Prostate gland (tissue), 2 donors: ENCODE measurements around the gene UQCR11. TPM values are rescaled to one million over a fixed set of nuclear protein-coding genes. Genes with fewer than 3 reads are reported as not detected.

Source experiments
- DNase-seq: peaks from one replicate; pipeline ENCODE4 v3.0.0-alpha.2; 2019; ENCODE audit warnings: low spot score
- H3K27ac ChIP-seq, 2 donors: fragments of 200-600 bp; sonication (generic); 2 replicates each; pipeline ENCODE4 v1.5.1; 2017 to 2019
- H3K27me3 ChIP-seq: fragments of 200-600 bp; sonication (generic); replicated peaks from 2 replicates; pipeline ENCODE4 v1.5.1; 2019; ENCODE audit not compliant: insufficient read depth
- H3K36me3 ChIP-seq, 2 donors: fragments of 200-600 bp; sonication (generic); 1 replicate in 1 of 2; 2 replicates in 1 of 2; pipeline versions ENCODE4 v1.5.1 to v1.8.1; 2017 to 2019
- H3K4me1 ChIP-seq: fragments of 200-600 bp; sonication (generic); replicated peaks from 2 replicates; pipeline ENCODE4 v1.5.1; 2019
- H3K4me3 ChIP-seq, 2 donors: fragments of 200-600 bp; sonication (generic); 2 replicates each; pipeline ENCODE4 v1.5.1; 2017 to 2019
- H3K9me3 ChIP-seq: fragments of 200-600 bp; sonication (generic); 2 replicates; pipeline ENCODE4 v1.5.1; 2017
- POLR2A ChIP-seq: fragments of 450-650 bp; IDR thresholded peaks from one replicate; pipeline ENCODE4 v1.6.1; 2016; ENCODE audit warnings: antibody characterized with exemption, mild to moderate bottlenecking
- POLR2AphosphoS5 ChIP-seq: sonication (generic); formaldehyde crosslinking; IDR thresholded peaks from one replicate; pipeline ENCODE4 v1.6.1; 2017; ENCODE audit warnings: antibody characterized with exemption
- WGBS: methylation state at CpG from one replicate; pipeline ENCODE4 v1.1.5; 2018; 5-methylcytosine and 5-hydroxymethylcytosine counted together
- intact Hi-C: fragments of 100-400 bp; cut with DNase I; formaldehyde crosslinking; loops from one replicate; pipeline ENCODE4 v1.14.2; 2022
- total RNA-seq, 2 donors: library from RNA; depleted of rRNA; stranded (reverse); fragments of >200 nt; gene quantifications; one replicate each; pipeline ENCODE4 v1.1.0, GENCODE V29; 2016
- TF ChIP-seq, protein P1 (sequence below), 4 experiments: fragments of 200-600 bp in 2 of 4; fragments of 450-650 bp in 2 of 4; sonication (generic) in 2 of 4; IDR thresholded peaks; 1 replicate in 3 of 4; 2 replicates in 1 of 4; pipeline ENCODE4 v1.5.1; 2016 to 2019; ENCODE audit warnings: antibody characterized with exemption in 4 of 4, mild to moderate bottlenecking in 2 of 4, moderate library complexity in 2 of 4

Gene UQCR11
- total RNA-seq, 2 donors from 2014 or later, result 87.1 to 108 TPM

DNA sequence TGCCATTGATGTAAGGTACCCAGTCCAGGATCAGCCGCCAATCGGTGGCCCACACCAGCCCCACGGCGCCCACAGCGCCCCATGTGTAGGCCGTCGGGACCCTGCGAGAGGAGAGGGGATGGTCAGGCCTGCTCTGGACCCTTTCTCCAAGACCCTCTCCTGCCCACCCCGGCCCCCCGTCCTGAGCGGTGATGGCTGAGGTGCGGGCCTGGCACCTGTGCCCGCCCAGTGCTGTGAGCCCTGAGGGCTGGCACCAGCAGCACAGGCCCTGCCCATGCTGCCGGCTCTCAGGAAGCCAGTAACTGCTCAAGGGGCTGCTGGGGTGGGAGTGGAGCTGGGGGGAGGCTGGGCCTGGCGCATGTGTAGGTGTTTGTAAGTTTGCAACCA is 5.8 kb downstream of the UQCR11 start:
- intact Hi-C loops, result no loop called here
- H3K4me1 ChIP-seq, result peaks cover 9% of the 10 kb centered on the region
- TF ChIP-seq POLR2AphosphoS5 (no peak), POLR2A (no peak)
- TF ChIP-seq, protein P1, sequence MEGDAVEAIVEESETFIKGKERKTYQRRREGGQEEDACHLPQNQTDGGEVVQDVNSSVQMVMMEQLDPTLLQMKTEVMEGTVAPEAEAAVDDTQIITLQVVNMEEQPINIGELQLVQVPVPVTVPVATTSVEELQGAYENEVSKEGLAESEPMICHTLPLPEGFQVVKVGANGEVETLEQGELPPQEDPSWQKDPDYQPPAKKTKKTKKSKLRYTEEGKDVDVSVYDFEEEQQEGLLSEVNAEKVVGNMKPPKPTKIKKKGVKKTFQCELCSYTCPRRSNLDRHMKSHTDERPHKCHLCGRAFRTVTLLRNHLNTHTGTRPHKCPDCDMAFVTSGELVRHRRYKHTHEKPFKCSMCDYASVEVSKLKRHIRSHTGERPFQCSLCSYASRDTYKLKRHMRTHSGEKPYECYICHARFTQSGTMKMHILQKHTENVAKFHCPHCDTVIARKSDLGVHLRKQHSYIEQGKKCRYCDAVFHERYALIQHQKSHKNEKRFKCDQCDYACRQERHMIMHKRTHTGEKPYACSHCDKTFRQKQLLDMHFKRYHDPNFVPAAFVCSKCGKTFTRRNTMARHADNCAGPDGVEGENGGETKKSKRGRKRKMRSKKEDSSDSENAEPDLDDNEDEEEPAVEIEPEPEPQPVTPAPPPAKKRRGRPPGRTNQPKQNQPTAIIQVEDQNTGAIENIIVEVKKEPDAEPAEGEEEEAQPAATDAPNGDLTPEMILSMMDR (IDR thresholded peaks at IDR 0.05), result no peak
- H3K27me3 ChIP-seq, result no peaks in the 10 kb centered on the region
- H3K36me3 ChIP-seq, result peaks cover 11 to 13% of the 10 kb centered on the region in 2 donors
- no peak overlapping the region for H3K27ac ChIP-seq
- H3K4me3 ChIP-seq, result no peak overlapping the region
- WGBS, result 94% methylated on average over 15 of the region's 15 CpGs
- H3K9me3 ChIP-seq, result no peaks in the 10 kb centered on the region
- no peak for DNase-seq

DNA sequence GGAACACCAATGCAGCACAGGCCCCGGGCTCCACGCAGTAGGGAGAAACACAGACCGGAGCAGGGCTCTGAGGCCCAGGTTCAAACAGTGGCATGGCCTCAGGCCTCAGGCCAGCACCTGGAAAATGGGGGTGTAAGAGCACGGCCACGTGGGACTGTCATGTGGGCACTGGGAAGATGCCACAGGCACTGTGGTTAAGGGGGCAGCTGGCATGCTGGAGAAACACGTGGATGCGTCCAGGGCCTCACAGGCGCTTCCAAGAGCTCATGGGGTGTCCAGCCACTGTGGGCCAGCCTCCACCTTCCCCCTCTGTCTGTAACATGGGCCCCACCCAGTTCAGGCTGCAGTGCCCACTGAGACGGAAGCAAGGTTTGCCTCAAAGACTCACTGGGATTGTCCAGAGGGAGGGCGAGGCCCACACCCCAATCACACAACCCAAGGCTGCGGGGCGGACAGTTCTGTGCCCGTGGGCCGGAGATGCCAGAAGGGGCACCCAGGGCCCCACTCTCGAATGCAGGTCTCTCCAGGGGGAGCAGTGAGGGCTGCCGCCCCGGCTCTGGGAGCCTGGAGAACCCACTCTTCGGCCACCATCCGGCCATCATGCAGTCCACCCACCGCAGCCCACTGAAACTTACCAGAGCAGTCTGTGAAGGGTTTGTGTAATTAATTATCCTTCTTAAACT is 6.3 kb downstream of the UQCR11 start:
- Histone ChIP-seq H3K27me3 (no peaks in the 10 kb centered on the region), H3K36me3 (peaks cover 11 to 13% of the 10 kb centered on the region in 2 donors), H3K9me3 (no peaks in the 10 kb centered on the region), H3K4me3 (no peak overlapping the region), H3K27ac (no peak overlapping the region), H3K4me1 (peaks cover 4% of the 10 kb centered on the region)
- DNase-seq, result no peak
- 89% methylated on average over 20 of the region's 20 CpGs for WGBS
- TF ChIP-seq POLR2A, result no peak
- no peak for TF ChIP-seq POLR2AphosphoS5
- TF ChIP-seq, protein P1 (IDR thresholded peaks at IDR 0.05), result no peak
- intact Hi-C loops, result no loop called here

DNA sequence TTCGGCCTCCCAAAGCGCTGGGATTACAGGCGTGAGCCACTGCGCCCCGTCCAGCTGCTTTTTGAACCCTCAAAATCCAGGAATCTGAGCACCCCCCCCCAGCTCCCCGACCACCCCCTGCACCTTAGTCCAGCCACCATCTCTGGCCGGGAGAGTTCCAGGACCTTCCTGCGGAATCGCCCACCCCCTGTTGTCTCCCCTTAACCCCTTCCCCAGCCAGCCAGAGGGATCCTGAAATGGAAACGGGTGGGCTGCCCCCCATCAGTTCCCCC is 11.8 kb downstream of the UQCR11 start:
- 43% methylated on average over 10 of the region's 10 CpGs for WGBS
- Histone ChIP-seq H3K27me3 (no peaks in the 10 kb centered on the region), H3K9me3 (no peaks in the 10 kb centered on the region), H3K27ac (peak overlapping the region; percentile 79 to 95), H3K36me3 (peaks cover 11 to 13% of the 10 kb centered on the region in 2 donors), H3K4me1 (peaks cover 6% of the 10 kb centered on the region), H3K4me3 (peak overlapping the region; percentile 53 to 74)
- TF ChIP-seq POLR2AphosphoS5, result no peak
- DNase-seq, result no peak
- intact Hi-C loops, result no loop called here

DNA sequence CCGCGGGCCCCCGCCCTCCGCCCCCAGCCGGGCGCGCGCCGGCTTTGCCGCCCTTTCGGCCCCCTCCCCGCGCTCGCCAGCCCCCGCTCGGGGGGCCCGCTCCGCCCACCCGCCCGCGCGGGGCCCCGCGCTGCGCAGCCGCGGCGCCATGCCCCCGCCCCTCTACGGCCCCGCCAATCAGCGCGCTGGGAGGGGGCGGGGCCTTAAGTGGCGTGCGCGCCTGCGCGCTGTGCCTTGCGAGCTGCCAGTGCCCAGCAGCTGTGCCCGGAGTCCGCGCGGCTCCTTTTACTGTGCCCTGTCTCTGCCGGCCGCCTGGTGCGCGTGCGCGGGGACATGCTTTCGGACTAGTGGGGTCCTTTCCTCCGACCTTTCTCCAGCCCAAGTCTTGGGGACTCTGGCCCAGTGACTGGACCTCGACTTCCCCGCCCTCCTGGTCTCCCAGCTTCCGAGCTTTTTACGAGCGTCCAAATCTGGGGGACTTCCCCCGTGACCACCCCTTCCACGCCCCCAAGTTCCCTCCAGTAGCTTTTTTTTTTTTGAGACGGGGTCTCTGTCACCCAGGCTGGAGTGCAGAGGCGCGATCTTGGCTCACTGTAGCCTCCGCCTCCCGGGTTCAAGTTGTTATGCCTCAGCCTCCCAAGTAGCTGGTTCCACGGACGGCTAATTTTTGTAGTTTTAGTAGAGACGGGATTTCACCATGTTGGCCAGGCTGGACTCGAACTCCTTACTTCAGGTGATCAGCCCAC is 12.3 kb downstream of the UQCR11 start, which contains the start of gene MBD3:
TSS of gene MBD3 (minus strand) at position 111 of the 746 bp plus-strand sequence. CDS start 234 bp downstream, outside the sequence.
- peak within 1 kb of the TSS; percentile 88 to 95 for H3K27ac ChIP-seq
- H3K9me3 ChIP-seq, result no peaks in the 10 kb centered on the region
- H3K4me1 ChIP-seq, result peaks cover 6% of the 10 kb centered on the region
- intact Hi-C loops, result no loop called here
- H3K27me3 ChIP-seq, result no peaks in the 10 kb centered on the region
- peak; percentile 79 for TF ChIP-seq POLR2A
- peak; percentile 89 for TF ChIP-seq POLR2AphosphoS5
- TF ChIP-seq, protein P1 (IDR thresholded peaks at IDR 0.05), result peak in 2 of 4 experiments; percentile 54 to 63
- H3K4me3 ChIP-seq, result peak within 1 kb of the TSS; percentile 53 to 74
- peak; percentile 92 for DNase-seq
- peaks cover 9% of the 10 kb centered on the region in 2 donors for H3K36me3 ChIP-seq
- WGBS, result 2% methylated on average over 27 of the region's 68 CpGs

DNA sequence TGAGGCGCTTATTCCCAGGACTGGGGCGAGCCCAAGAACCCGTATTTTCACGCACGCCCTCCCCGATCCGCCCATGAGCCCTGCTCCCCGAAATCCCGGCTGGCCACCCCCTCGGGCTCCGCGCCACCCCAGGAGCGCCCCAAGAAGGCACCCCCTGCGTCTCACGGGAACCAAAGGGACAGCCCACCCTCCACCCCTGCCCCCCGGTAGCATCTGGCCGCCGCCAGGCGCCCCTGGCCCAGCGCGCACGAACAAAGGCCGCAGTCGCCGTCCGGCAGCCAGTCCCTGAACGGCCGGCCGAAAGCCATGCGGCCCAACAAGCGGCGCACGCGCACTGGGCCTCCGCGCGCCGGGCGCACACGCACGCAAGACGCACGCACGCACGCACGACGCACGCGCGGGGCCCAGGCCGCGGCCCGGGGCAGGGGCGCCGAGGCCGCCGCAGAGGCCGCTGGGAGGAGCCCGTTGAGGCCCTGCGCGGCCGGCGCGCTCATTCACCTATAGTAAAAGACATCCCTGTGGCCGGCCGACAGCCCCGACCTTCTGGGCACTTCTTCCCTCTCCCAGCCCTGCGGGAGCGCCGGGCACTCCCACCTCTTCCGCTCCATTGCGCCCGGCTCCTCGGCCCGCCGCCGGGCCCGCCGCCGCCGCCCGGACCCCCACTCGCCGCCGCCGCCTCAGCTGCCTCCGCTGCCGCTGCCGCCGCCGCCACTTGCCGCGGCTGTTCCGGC is 13.1 kb downstream of the UQCR11 start:
- WGBS, result under 1% methylated on average over 59 of the region's 94 CpGs
- Histone ChIP-seq H3K27ac (peak overlapping the region; percentile 88 to 95), H3K27me3 (no peaks in the 10 kb centered on the region), H3K36me3 (peaks cover 1 to 3% of the 10 kb centered on the region in 2 donors), H3K9me3 (no peaks in the 10 kb centered on the region), H3K4me1 (peaks cover 6% of the 10 kb centered on the region), H3K4me3 (peak overlapping the region; percentile 53 to 74)
- peak; percentile 70 for DNase-seq
- TF ChIP-seq POLR2A, result peak; percentile 42
- TF ChIP-seq, protein P1 (IDR thresholded peaks at IDR 0.05), result no peak
- peak; percentile 46 for TF ChIP-seq POLR2AphosphoS5
- intact Hi-C loops, result no loop called here
